Ishikawa (cell line): ENCODE results near the gene AGAP4.
A peak's percentile ranks its signal among the peaks of the same experiment; 100 is the strongest.
"Not testable (repeated sequence)": the region's sequence is repeated elsewhere in the genome, so short reads cannot be mapped to it uniquely, and the experiment has no call there.

ENCODE experiments used
- CEBPB ChIP-seq: IDR thresholded peaks from 2 replicates; pipeline ENCODE4 v1.6.1; 2012
- CREB1 ChIP-seq: IDR thresholded peaks from 2 replicates; pipeline ENCODE4 v1.6.1; 2012; ENCODE audit warnings: low read depth
- EGR1 ChIP-seq: IDR thresholded peaks from 2 replicates; pipeline ENCODE4 v1.6.1; 2012
- EP300 ChIP-seq: IDR thresholded peaks from 2 replicates; pipeline ENCODE4 v1.6.1; 2012; ENCODE audit warnings: borderline replicate concordance
- FOXM1 ChIP-seq: IDR thresholded peaks from 2 replicates; pipeline ENCODE4 v1.6.1; 2012; ENCODE audit warnings: low read depth, borderline replicate concordance
- MAX ChIP-seq: IDR thresholded peaks from 2 replicates; pipeline ENCODE4 v1.6.1; 2012
- NFIC ChIP-seq: IDR thresholded peaks from 2 replicates; pipeline ENCODE4 v1.6.1; 2012
- RAD21 ChIP-seq: IDR thresholded peaks from 2 replicates; pipeline ENCODE4 v1.6.1; 2012; ENCODE audit warnings: low read depth
- REST ChIP-seq: IDR thresholded peaks from 2 replicates; pipeline ENCODE4 v1.6.1; 2012; ENCODE audit warnings: low read depth, mild to moderate bottlenecking
- TAF1 ChIP-seq: IDR thresholded peaks from 2 replicates; pipeline ENCODE4 v1.6.1; 2012; ENCODE audit warnings: low read depth, mild to moderate bottlenecking
- TCF12 ChIP-seq: IDR thresholded peaks from 2 replicates; pipeline ENCODE4 v1.6.1; 2012; ENCODE audit warnings: low read depth
- TEAD4 ChIP-seq: IDR thresholded peaks from 2 replicates; pipeline ENCODE4 v1.6.1; 2012
- USF1 ChIP-seq: IDR thresholded peaks from 2 replicates; pipeline ENCODE4 v1.6.1; 2012
- YY1 ChIP-seq: IDR thresholded peaks from 2 replicates; pipeline ENCODE4 v1.6.1; 2012; ENCODE audit warnings: low read depth
- ZBTB7A ChIP-seq: IDR thresholded peaks from 2 replicates; pipeline ENCODE4 v1.6.1; 2012; ENCODE audit warnings: low read depth

Gene AGAP4

GRCh38 chr10:45847400-45847799, at the start of gene AGAP4:
Gene AGAP4, minus strand, starts transcription at chr10:45847500. Its CDS starts 153 bp downstream, at chr10:45847347.
- not testable (repeated sequence) for TF ChIP-seq TAF1, CREB1, EP300

GRCh38 chr10:45848467-45848866, 1.2 kb upstream of the AGAP4 start:
- 0 out of 2 replicates have a peak, but pooled peaks have one; percentile 18 for TF ChIP-seq USF1

GRCh38 chr10:45819552-45819951, 27.7 kb downstream of the AGAP4 start:
- no peak for TF ChIP-seq CEBPB

GRCh38 chr10:45817912-45818311, 29.4 kb downstream of the AGAP4 start:
- TF ChIP-seq NFIC, result no peak
- TF ChIP-seq REST, result no peak
- no peak for TF ChIP-seq CREB1
- TF ChIP-seq EP300, result no peak
- TF ChIP-seq RAD21, result no peak

- TF ChIP-seq YY1 (no peak), EGR1 (no peak), USF1 (no peak), RAD21 (no peak), FOXM1 (no peak), MAX (no peak), ZBTB7A (no peak), REST (no peak), EP300 (no peak), TAF1 (no peak), CEBPB (no peak), NFIC (no peak), TCF12 (no peak), TEAD4 (no peak), CREB1 (no peak)
These were observed 30.0 kb downstream of the AGAP4 start for GRCh38 chr10:45817130-45817859.

GRCh38 chr10:45811075-45811474, 36.2 kb downstream of the AGAP4 start:
- TF ChIP-seq REST (no peak), EP300 (no peak), RAD21 (no peak), USF1 (no peak), YY1 (no peak)
